Sigmoid colon (tissue), 4 donors: ENCODE measurements around the gene ARL2.

Experiments
- EP300 ChIP-seq, 4 donors: sonication (generic); formaldehyde crosslinking; IDR thresholded peaks; one replicate each; pipeline ENCODE4 v1.6.1; 2017; ENCODE audit warnings: antibody characterized with exemption in 4 of 4
- POLR2A ChIP-seq, 2 donors: fragments of 450-650 bp; IDR thresholded peaks; one replicate each; pipeline ENCODE4 v1.6.1; 2016; ENCODE audit warnings: antibody characterized with exemption in 2 of 2, mild to moderate bottlenecking in 2 of 2, moderate library complexity in 2 of 2
- POLR2AphosphoS5 ChIP-seq, 4 donors: sonication (generic); formaldehyde crosslinking; IDR thresholded peaks; one replicate each; pipeline ENCODE4 v1.6.1; 2017; ENCODE audit warnings: antibody characterized with exemption in 4 of 4
- TF ChIP-seq, protein P1 (sequence below), 4 experiments: fragments of 450-650 bp in 3 of 4; fragments of 200-600 bp in 1 of 4; IDR thresholded peaks; one replicate each; pipeline ENCODE4 v1.5.1; 2016 to 2019; ENCODE audit warnings: antibody characterized with exemption in 4 of 4, mild to moderate bottlenecking in 3 of 4, moderate library complexity in 2 of 4

DNA sequence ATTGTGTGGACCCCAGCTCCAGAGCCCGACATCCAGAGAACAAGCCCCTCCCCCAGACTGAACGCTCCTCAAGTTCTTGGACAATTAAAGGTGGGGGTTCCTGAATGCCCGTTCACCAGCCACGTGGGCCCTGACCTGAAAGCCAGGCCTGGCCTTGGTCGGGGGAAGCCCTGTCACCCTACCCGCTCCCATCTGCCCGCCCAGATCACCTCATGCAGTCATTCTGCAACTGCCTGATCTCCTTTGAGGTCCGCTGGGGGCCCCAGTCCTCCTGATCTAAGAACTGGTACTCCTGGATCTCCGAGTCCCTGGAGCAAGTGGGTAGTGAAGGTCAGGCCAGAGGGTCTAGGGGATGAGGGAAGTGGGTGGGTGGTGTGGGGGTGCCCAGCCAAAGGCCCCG, 53.5 kb downstream of the ARL2 start:
- TF ChIP-seq, protein P1, sequence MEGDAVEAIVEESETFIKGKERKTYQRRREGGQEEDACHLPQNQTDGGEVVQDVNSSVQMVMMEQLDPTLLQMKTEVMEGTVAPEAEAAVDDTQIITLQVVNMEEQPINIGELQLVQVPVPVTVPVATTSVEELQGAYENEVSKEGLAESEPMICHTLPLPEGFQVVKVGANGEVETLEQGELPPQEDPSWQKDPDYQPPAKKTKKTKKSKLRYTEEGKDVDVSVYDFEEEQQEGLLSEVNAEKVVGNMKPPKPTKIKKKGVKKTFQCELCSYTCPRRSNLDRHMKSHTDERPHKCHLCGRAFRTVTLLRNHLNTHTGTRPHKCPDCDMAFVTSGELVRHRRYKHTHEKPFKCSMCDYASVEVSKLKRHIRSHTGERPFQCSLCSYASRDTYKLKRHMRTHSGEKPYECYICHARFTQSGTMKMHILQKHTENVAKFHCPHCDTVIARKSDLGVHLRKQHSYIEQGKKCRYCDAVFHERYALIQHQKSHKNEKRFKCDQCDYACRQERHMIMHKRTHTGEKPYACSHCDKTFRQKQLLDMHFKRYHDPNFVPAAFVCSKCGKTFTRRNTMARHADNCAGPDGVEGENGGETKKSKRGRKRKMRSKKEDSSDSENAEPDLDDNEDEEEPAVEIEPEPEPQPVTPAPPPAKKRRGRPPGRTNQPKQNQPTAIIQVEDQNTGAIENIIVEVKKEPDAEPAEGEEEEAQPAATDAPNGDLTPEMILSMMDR (IDR thresholded peaks at IDR 0.05): no peak
- TF ChIP-seq POLR2A (IDR thresholded peaks at IDR 0.05) (no peak), EP300 (IDR thresholded peaks at IDR 0.05) (no peak), POLR2AphosphoS5 (IDR thresholded peaks at IDR 0.05) (no peak)
